ENCODE data around the gene DOCK9. TPM values are rescaled to one million over a fixed set of nuclear protein-coding genes. Genes with fewer than 3 reads are reported as not detected.

DOCK9 gene
- total RNA-seq, 1 donor from 2014 or later: 56.3 TPM

DNA sequence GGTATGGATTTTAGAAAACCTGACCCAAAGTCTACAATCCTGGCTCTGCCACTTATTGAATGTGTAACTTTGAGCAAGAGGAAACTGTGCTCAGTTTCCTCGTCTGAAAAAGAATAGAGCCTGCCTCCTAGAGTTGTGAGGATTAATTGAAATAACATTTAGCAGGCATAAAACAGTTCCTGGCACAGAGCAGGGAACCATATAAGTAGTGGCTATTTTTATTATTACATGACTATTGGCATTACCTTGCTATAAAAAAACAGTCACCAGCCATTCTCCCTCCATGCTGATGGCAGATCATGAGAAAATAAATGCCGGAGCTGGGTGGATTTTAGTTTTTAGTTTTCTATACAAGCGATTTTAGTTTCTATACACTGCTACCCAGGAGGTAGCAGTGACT lies 5.8 kb downstream of the DOCK9 start:
- peak overlapping the region; percentile 66 for H3K4me2 ChIP-seq (ENCODE audit: low read length)
- DNase-seq (ENCODE audit: low read depth): no peak
- H2AFZ ChIP-seq (ENCODE audit: low read depth, low read length): no peak overlapping the region
- no peaks in the 10 kb centered on the region for H4K20me1 ChIP-seq (ENCODE audit: insufficient read depth, low read length)
- Mint-ChIP-seq H3K9me3 (ENCODE audit: unreplicated experiment) (no peaks in the 10 kb centered on the region), H3K4me1 (ENCODE audit: low read depth, unreplicated experiment) (peaks cover 59% of the 10 kb centered on the region), H3K27me3 (ENCODE audit: low read depth, unreplicated experiment) (no peaks in the 10 kb centered on the region), H3K27ac (ENCODE audit: unreplicated experiment) (peak overlapping the region; percentile 89), H3K4me3 (ENCODE audit: unreplicated experiment) (peak overlapping the region; percentile 50), H3K36me3 (ENCODE audit: low read depth, unreplicated experiment) (peaks cover 2% of the 10 kb centered on the region)
- TF ChIP-seq, protein P1, sequence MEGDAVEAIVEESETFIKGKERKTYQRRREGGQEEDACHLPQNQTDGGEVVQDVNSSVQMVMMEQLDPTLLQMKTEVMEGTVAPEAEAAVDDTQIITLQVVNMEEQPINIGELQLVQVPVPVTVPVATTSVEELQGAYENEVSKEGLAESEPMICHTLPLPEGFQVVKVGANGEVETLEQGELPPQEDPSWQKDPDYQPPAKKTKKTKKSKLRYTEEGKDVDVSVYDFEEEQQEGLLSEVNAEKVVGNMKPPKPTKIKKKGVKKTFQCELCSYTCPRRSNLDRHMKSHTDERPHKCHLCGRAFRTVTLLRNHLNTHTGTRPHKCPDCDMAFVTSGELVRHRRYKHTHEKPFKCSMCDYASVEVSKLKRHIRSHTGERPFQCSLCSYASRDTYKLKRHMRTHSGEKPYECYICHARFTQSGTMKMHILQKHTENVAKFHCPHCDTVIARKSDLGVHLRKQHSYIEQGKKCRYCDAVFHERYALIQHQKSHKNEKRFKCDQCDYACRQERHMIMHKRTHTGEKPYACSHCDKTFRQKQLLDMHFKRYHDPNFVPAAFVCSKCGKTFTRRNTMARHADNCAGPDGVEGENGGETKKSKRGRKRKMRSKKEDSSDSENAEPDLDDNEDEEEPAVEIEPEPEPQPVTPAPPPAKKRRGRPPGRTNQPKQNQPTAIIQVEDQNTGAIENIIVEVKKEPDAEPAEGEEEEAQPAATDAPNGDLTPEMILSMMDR (IDR thresholded peaks at IDR 0.05; ENCODE audit: insufficient read depth, low read depth, low read length): no peak
- no peak overlapping the region for H3K4me3 ChIP-seq (ENCODE audit: insufficient read depth, low read depth, low read length)
- H3K27me3 ChIP-seq (ENCODE audit: insufficient read depth, low read length): no peaks in the 10 kb centered on the region
- no peak for FAIRE-seq
- H3K27ac ChIP-seq (ENCODE audit: low read depth, low read length): peak overlapping the region; percentile 55
- H3K36me3 ChIP-seq (ENCODE audit: insufficient read depth, low read length): no peaks in the 10 kb centered on the region
- no peaks in the 10 kb centered on the region for H3K9me3 ChIP-seq (ENCODE audit: insufficient read depth, low read depth, low read length)
- H3K79me2 ChIP-seq (ENCODE audit: insufficient read depth, low read length): peaks cover 16% of the 10 kb centered on the region
- H3K9ac ChIP-seq (ENCODE audit: low read length): peak overlapping the region; percentile 14
- H3K4me1 ChIP-seq (ENCODE audit: insufficient read depth, low read length): peaks cover 35% of the 10 kb centered on the region

DNA sequence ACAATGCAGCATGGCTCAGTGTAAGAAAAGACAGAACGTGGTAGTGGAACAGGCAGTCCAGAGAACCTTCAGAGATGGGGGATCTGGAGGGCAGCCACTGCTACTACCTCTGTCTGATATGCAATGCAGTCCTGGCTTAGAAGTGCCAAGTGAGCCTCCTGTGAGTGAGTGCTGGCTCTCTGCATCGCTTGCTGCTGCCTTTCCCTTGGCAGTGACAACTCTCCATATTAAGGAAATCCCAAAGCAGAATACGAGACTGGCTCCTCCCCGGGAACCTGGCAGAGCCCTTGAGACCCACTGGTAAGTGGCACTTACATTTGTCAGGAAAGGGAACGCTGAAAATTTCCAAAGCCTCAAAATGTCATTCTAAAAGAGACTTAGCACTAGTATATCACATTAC lies 7.5 kb downstream of the DOCK9 start:
- Histone ChIP-seq H3K9ac (ENCODE audit: low read length) (no peak overlapping the region), H3K9me3 (ENCODE audit: insufficient read depth, low read depth, low read length) (no peaks in the 10 kb centered on the region), H4K20me1 (ENCODE audit: insufficient read depth, low read length) (no peaks in the 10 kb centered on the region), H2AFZ (ENCODE audit: low read depth, low read length) (no peak overlapping the region), H3K27me3 (ENCODE audit: insufficient read depth, low read length) (no peaks in the 10 kb centered on the region), H3K79me2 (ENCODE audit: insufficient read depth, low read length) (peaks cover 7% of the 10 kb centered on the region), H3K36me3 (ENCODE audit: insufficient read depth, low read length) (no peaks in the 10 kb centered on the region), H3K4me2 (ENCODE audit: low read length) (no peak overlapping the region), H3K4me3 (ENCODE audit: insufficient read depth, low read depth, low read length) (no peak overlapping the region), H3K27ac (ENCODE audit: low read depth, low read length) (no peak overlapping the region), H3K4me1 (ENCODE audit: insufficient read depth, low read length) (peaks cover 21% of the 10 kb centered on the region)
- Mint-ChIP-seq H3K9me3 (ENCODE audit: unreplicated experiment) (no peaks in the 10 kb centered on the region), H3K27me3 (ENCODE audit: low read depth, unreplicated experiment) (no peaks in the 10 kb centered on the region), H3K27ac (ENCODE audit: unreplicated experiment) (no peak overlapping the region), H3K4me3 (ENCODE audit: unreplicated experiment) (no peak overlapping the region), H3K36me3 (ENCODE audit: low read depth, unreplicated experiment) (peaks cover 2% of the 10 kb centered on the region), H3K4me1 (ENCODE audit: low read depth, unreplicated experiment) (peaks cover 48% of the 10 kb centered on the region)
- no peak for TF ChIP-seq EZH2 (IDR thresholded peaks at IDR 0.05; ENCODE audit: insufficient read depth, low read length)
- TF ChIP-seq, protein P1 (IDR thresholded peaks at IDR 0.05; ENCODE audit: insufficient read depth, low read depth, low read length): no peak
- no peak for FAIRE-seq
- no peak for DNase-seq (ENCODE audit: low read depth)

DNA sequence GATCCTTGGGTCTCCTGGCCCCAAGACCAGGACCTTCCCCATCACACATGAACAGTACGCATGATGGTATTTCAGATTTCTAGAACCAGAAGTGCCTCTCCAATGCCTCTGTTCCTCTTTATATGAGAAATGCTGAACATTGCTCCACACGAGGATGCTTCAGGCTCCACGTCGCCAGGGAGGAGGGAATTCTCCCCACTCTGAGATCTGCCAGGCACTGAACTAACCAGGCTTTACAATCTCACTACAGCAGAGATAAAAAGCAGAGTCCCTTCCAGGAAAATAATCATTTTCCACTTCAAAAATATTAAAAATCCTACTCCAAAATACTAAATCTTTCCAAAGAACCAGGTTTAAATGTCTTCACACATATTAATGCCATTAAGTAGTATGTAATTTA lies 10.4 kb downstream of the DOCK9 start:
- Histone ChIP-seq H3K79me2 (ENCODE audit: insufficient read depth, low read length) (peaks cover 4% of the 10 kb centered on the region), H4K20me1 (ENCODE audit: insufficient read depth, low read length) (no peaks in the 10 kb centered on the region), H3K27ac (ENCODE audit: low read depth, low read length) (no peak overlapping the region), H2AFZ (ENCODE audit: low read depth, low read length) (no peak overlapping the region), H3K36me3 (ENCODE audit: insufficient read depth, low read length) (no peaks in the 10 kb centered on the region), H3K4me1 (ENCODE audit: insufficient read depth, low read length) (peaks cover 9% of the 10 kb centered on the region), H3K4me2 (ENCODE audit: low read length) (no peak overlapping the region), H3K9me3 (ENCODE audit: insufficient read depth, low read depth, low read length) (no peaks in the 10 kb centered on the region), H3K9ac (ENCODE audit: low read length) (no peak overlapping the region), H3K27me3 (ENCODE audit: insufficient read depth, low read length) (no peaks in the 10 kb centered on the region), H3K4me3 (ENCODE audit: insufficient read depth, low read depth, low read length) (no peak overlapping the region)
- Mint-ChIP-seq H3K27me3 (ENCODE audit: low read depth, unreplicated experiment) (no peaks in the 10 kb centered on the region), H3K27ac (ENCODE audit: unreplicated experiment) (no peak overlapping the region), H3K36me3 (ENCODE audit: low read depth, unreplicated experiment) (peaks cover 2% of the 10 kb centered on the region), H3K9me3 (ENCODE audit: unreplicated experiment) (peaks cover 2% of the 10 kb centered on the region), H3K4me1 (ENCODE audit: low read depth, unreplicated experiment) (peaks cover 32% of the 10 kb centered on the region), H3K4me3 (ENCODE audit: unreplicated experiment) (no peak overlapping the region)
- FAIRE-seq (no peak), DNase-seq (ENCODE audit: low read depth) (no peak)
- TF ChIP-seq, protein P1 (IDR thresholded peaks at IDR 0.05; ENCODE audit: insufficient read depth, low read depth, low read length): no peak
- TF ChIP-seq EZH2 (IDR thresholded peaks at IDR 0.05; ENCODE audit: insufficient read depth, low read length): no peak
